SH-SY5Y (cell line): ENCODE data around the gene CTNNA1.

Source experiments
- GATA2 ChIP-seq: IDR thresholded peaks from 2 replicates; pipeline ENCODE4 v1.6.1; 2011; ENCODE audit warnings: mild to moderate bottlenecking, low read depth, low read length
- GATA3 ChIP-seq: IDR thresholded peaks from 2 replicates; pipeline ENCODE4 v1.6.1; 2011; ENCODE audit warnings: low read depth, mild to moderate bottlenecking, low read length, moderate library complexity

- TF ChIP-seq GATA2 (no peak), GATA3 (no peak)
Observed at GRCh38 chr5:138943599-138944173, 190.5 kb downstream of the CTNNA1 start.
